Liver (tissue), 3 donors: ENCODE measurements around the gene CLUH.

Source experiments
- CTCF ChIP-seq: fragments of 150-350 bp; IDR thresholded peaks from 2 replicates; pipeline ENCODE4 v1.5.1; 2017; ENCODE audit warnings: improper control_type of control experiment, low read depth, low read length; ENCODE audit not compliant: missing input control
- JUND ChIP-seq, 2 donors: IDR thresholded peaks; 2 replicates each; pipeline ENCODE4 v1.6.1; 2016; ENCODE audit warnings: antibody characterized with exemption in 2 of 2
- REST ChIP-seq: IDR thresholded peaks from 2 replicates; pipeline ENCODE4 v1.6.1; 2016; ENCODE audit warnings: antibody characterized with exemption, mild to moderate bottlenecking
- RXRA ChIP-seq, 2 donors: IDR thresholded peaks; 2 replicates each; pipeline ENCODE4 v1.6.1; 2017 to 2018; ENCODE audit warnings: antibody characterized with exemption in 2 of 2, mild to moderate bottlenecking in 1 of 2
- TAF1 ChIP-seq: conservative IDR thresholded peaks from 2 replicates; pipeline ENCODE4 v1.6.1; 2016; ENCODE audit warnings: antibody characterized with exemption, mild to moderate bottlenecking
- donor health status: healthy.
- donor health status: healthy.

- TF ChIP-seq CTCF (no peak), TAF1 (no peak), REST (no peak), RXRA (IDR thresholded peaks at IDR 0.05) (no peak), JUND (IDR thresholded peaks at IDR 0.05) (no peak)
Observed at GRCh38 chr17:2734939-2735338, 23.4 kb upstream of the CLUH start.
